ENCODE data around the gene OR14A16. TPM values are rescaled to one million over a fixed set of nuclear protein-coding genes. Genes with fewer than 3 reads are reported as not detected.

Gene OR14A16, protein sequence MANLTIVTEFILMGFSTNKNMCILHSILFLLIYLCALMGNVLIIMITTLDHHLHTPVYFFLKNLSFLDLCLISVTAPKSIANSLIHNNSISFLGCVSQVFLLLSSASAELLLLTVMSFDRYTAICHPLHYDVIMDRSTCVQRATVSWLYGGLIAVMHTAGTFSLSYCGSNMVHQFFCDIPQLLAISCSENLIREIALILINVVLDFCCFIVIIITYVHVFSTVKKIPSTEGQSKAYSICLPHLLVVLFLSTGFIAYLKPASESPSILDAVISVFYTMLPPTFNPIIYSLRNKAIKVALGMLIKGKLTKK
- total RNA-seq (2022; extraction: Qiagen RNA extraction): not detected in 5 replicates

DNA sequence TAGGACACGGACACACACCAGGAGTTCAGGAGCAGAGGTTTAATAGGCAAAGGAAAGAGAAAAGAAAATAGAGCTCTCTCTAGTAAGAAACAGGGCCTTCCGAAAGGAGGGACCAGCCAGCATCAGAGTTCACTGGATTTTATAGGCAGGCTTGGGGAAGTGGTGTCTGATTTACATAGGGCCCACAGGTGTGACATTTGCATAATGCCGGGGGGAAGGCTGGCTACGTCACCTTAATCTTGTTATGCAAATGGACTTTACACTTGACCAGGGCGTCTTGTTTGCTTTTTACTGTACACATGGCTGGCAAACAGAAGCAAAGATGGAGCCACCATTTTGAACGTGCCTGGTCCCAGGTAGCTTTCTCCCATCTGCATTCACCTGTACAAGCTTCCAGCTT, at the start of gene OR14A16:
OR14A16 (minus strand) TSS at position 97 of the 400 bp plus-strand sequence. CDS start 8,390 bp downstream, outside the sequence.

DNA sequence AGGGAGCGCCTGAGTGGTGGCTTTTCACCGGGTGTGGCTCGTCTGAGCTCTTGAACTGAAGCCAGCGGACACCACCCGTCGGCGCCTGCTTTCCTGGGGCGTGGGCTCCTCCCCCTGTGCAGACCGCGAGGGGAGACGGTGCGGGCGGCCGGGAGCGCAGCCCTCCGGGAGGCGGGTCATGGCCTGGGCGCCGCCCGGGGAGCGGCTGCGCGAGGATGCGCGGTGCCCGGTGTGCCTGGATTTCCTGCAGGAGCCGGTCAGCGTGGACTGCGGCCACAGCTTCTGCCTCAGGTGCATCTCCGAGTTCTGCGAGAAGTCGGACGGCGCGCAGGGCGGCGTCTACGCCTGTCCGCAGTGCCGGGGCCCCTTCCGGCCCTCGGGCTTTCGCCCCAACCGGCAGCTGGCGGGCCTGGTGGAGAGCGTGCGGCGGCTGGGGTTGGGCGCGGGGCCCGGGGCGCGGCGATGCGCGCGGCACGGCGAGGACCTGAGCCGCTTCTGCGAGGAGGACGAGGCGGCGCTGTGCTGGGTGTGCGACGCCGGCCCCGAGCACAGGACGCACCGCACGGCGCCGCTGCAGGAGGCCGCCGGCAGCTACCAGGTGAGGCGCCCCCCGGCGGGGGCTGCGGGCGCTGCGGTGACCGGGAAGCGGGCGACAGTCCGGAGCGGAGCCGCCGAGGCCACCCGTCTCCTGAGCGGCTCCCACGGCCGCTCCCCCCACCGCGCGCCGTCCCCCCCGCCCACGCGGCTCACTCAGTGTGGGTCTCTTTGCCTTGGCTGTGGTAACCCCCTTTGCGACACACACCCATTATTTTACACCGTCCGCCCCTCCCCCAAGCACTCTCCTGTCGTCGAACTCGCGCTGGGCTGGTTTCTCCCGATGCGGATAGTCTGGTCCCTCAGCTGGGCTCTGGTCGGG, 33.4 kb upstream of the OR14A16 start, which contains the start of gene TRIM58:
TRIM58 (plus strand) TSS at position 119 of the 916 bp plus-strand sequence; CDS start at position 179, 60 bp downstream.

DNA sequence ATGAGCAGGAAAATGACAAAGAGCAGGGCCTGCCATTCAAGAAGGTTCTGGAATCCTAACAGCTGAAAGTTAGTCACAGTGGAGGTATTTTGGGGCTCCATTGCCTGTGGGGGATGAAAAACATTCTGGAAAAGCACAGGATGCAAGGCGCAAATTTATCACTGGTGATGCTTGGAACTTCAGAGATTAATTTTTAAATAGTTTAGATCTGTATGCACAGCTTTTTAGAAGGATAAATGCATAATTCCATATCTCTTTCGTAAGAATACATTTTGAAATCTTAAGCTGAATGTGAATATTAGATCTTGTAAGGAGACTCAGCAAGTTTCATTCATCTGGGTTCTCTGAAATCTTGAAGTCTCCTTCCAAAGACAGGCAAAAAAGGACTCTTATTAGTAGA, 17.9 kb upstream of the OR14A16 start, which contains the start of gene OR11L1:
OR11L1 (minus strand) TSS at position 101 of the 400 bp plus-strand sequence; CDS start at position 101, 0 bp downstream.

Other genes starting within 250 kb of the OR14A16 start
- not detected in 5 replicates for gene OR2G2, start 235.8 kb downstream of the OR14A16 start, total RNA-seq (2022; extraction: Qiagen RNA extraction)
- gene OR2G3, start 218.5 kb downstream of the OR14A16 start, total RNA-seq (2022; extraction: Qiagen RNA extraction): not detected in 5 replicates
- gene OR13G1, start 144.4 kb downstream of the OR14A16 start, total RNA-seq (2022; extraction: Qiagen RNA extraction): not detected in 5 replicates
- gene OR6F1, start 107.5 kb downstream of the OR14A16 start, total RNA-seq (2022; extraction: Qiagen RNA extraction): not detected in 5 replicates
- gene OR14K1, start 85.5 kb downstream of the OR14A16 start, total RNA-seq (2022; extraction: Qiagen RNA extraction): not detected in 5 replicates
- not detected in 5 replicates for gene OR14A2, start 76.0 kb downstream of the OR14A16 start, total RNA-seq (2022; extraction: Qiagen RNA extraction)
- not detected in 5 replicates for gene OR1C1, start 63.6 kb downstream of the OR14A16 start, total RNA-seq (2022; extraction: Qiagen RNA extraction)
- gene OR11L1, start 17.8 kb upstream of the OR14A16 start, total RNA-seq (2022; extraction: Qiagen RNA extraction): not detected in 5 replicates
- not detected in 5 replicates for gene TRIM58, start 33.1 kb upstream of the OR14A16 start, total RNA-seq (2022; extraction: Qiagen RNA extraction)
- not detected in 5 replicates for gene OR2W3, start 71.5 kb upstream of the OR14A16 start, total RNA-seq (2022; extraction: Qiagen RNA extraction)
- gene OR2T8, start 96.1 kb upstream of the OR14A16 start, total RNA-seq (2022; extraction: Qiagen RNA extraction): not detected in 5 replicates
- gene OR2AJ1, start 100.8 kb upstream of the OR14A16 start, total RNA-seq (2022; extraction: Qiagen RNA extraction): not detected in 5 replicates
- gene OR2L8, start 124.7 kb upstream of the OR14A16 start, total RNA-seq (2022; extraction: Qiagen RNA extraction): not detected in 5 replicates
- gene OR2AK2, start 141.1 kb upstream of the OR14A16 start, total RNA-seq (2022; extraction: Qiagen RNA extraction): not detected in 5 replicates
- not detected in 5 replicates for gene OR2L5, start 189.5 kb upstream of the OR14A16 start, total RNA-seq (2022; extraction: Qiagen RNA extraction)
- 0.02 TPM in 1 of 5 replicates, not detected in the others for gene OR2L2, start 206.0 kb upstream of the OR14A16 start, total RNA-seq (2022; extraction: Qiagen RNA extraction)
- not detected in 5 replicates for gene OR2L3, start 222.7 kb upstream of the OR14A16 start, total RNA-seq (2022; extraction: Qiagen RNA extraction)